Activated CD4-positive, alpha-beta T cell treated with anti-CD3 and anti-CD28 coated beads, Interleukin-2, Interleukin-4, amounts not matched to agents 100 ng/mL and 50 ng/mL, durations not matched to agents 16 hours and 8 hours (primary cell): Measurements from ENCODE around the gene FBH1.
A peak's percentile ranks its signal among the peaks of the same experiment; 100 is the strongest.
"Not testable (repeated sequence)": the region's sequence is repeated elsewhere in the genome, so short reads cannot be mapped to it uniquely, and the experiment has no call there.

Experiments used
- DNase-seq: peaks from one replicate; pipeline ENCODE4 v3.0.0-alpha.2; 2020; ENCODE audit warnings: low spot score

Gene FBH1

GRCh38 chr10:5876181-5876768 is 13.8 kb upstream of the FBH1 start:
- DNase-seq: no peak

- not testable (repeated sequence) for DNase-seq
These were observed 13.0 kb upstream of the FBH1 start for GRCh38 chr10:5877041-5877440.

GRCh38 chr10:5882961-5883360 is 7.1 kb upstream of the FBH1 start:
- DNase-seq: no peak

GRCh38 chr10:5885619-5886018 is 4.4 kb upstream of the FBH1 start:
- no peak for DNase-seq

- DNase-seq: no peak
These were observed 3.0 kb upstream of the FBH1 start for GRCh38 chr10:5887029-5887428.

- DNase-seq: no peak
These were observed 2.4 kb upstream of the FBH1 start for GRCh38 chr10:5887641-5888040.

- no peak for DNase-seq
These were observed 1.7 kb upstream of the FBH1 start for GRCh38 chr10:5888351-5888750.

GRCh38 chr10:5888843-5889623 is 1.0 kb upstream of the FBH1 start:
- peak; percentile 31 for DNase-seq

- peak; percentile 19 for DNase-seq
These were observed 441 bp downstream of the FBH1 start for GRCh38 chr10:5890452-5890915.

GRCh38 chr10:5891009-5891408 is 966 bp downstream of the FBH1 start:
- DNase-seq: no peak

- no peak for DNase-seq
These were observed 2.0 kb downstream of the FBH1 start for GRCh38 chr10:5892007-5892406.

GRCh38 chr10:5893321-5893720 is 3.3 kb downstream of the FBH1 start:
- no peak for DNase-seq

- no peak for DNase-seq
These were observed 4.4 kb downstream of the FBH1 start for GRCh38 chr10:5894403-5894802.

- no peak for DNase-seq
These were observed 4.8 kb downstream of the FBH1 start for GRCh38 chr10:5894873-5895272.

- no peak for DNase-seq
These were observed 5.3 kb downstream of the FBH1 start for GRCh38 chr10:5895365-5895764.

- DNase-seq: no peak
These were observed 5.8 kb downstream of the FBH1 start for GRCh38 chr10:5895804-5896203.

- no peak for DNase-seq
These were observed 6.4 kb downstream of the FBH1 start for GRCh38 chr10:5896208-5897052.

GRCh38 chr10:5897053-5897340 is 7.0 kb downstream of the FBH1 start:
- DNase-seq: no peak

GRCh38 chr10:5897504-5897903 is 7.5 kb downstream of the FBH1 start:
- DNase-seq: no peak

- DNase-seq: no peak
These were observed 8.1 kb downstream of the FBH1 start for GRCh38 chr10:5898163-5898562.

GRCh38 chr10:5900247-5900646 is 10.2 kb downstream of the FBH1 start:
- DNase-seq: no peak

- no peak for DNase-seq
These were observed 12.7 kb downstream of the FBH1 start for GRCh38 chr10:5902511-5903274.
